RCC 7860 (cell line): ENCODE measurements around the gene ENPP6.

Experiments
- DNase-seq: peaks from one replicate; pipeline ENCODE4 v3.0.0-alpha.2; 2015; ENCODE audit warnings: low spot score
- FAIRE-seq: peaks from 2 replicates; lab custom pipeline; 2012; peaks lifted over from hg19 to GRCh38; lab: Jason Lieb, UNC

ENPP6 gene

GRCh38 chr4:184110452-184111224 lies 107.0 kb downstream of the ENPP6 start:
- no peak for DNase-seq
- FAIRE-seq: no peak

GRCh38 chr4:184108006-184108501 lies 109.6 kb downstream of the ENPP6 start:
- DNase-seq (no peak), FAIRE-seq (no peak)

- peak; percentile 50 for DNase-seq
- FAIRE-seq: peak; percentile 77
These were observed 113.1 kb downstream of the ENPP6 start for GRCh38 chr4:184104419-184105101.

GRCh38 chr4:184103527-184104264 lies 114.0 kb downstream of the ENPP6 start:
- no peak for FAIRE-seq
- DNase-seq: no peak

- FAIRE-seq (no peak), DNase-seq (no peak)
These were observed 114.7 kb downstream of the ENPP6 start for GRCh38 chr4:184102927-184103326.

GRCh38 chr4:184102488-184102887 lies 115.2 kb downstream of the ENPP6 start:
- no peak for DNase-seq
- FAIRE-seq: no peak

- no peak for DNase-seq
- FAIRE-seq: no peak
These were observed 116.0 kb downstream of the ENPP6 start for GRCh38 chr4:184101711-184102110.

- DNase-seq: no peak
- no peak for FAIRE-seq
These were observed 117.3 kb downstream of the ENPP6 start for GRCh38 chr4:184100297-184100885.

- DNase-seq (no peak), FAIRE-seq (no peak)
These were observed 118.1 kb downstream of the ENPP6 start for GRCh38 chr4:184099535-184099966.

GRCh38 chr4:184099000-184099399 lies 118.7 kb downstream of the ENPP6 start:
- no peak for DNase-seq

GRCh38 chr4:184097815-184098214 lies 119.9 kb downstream of the ENPP6 start:
- DNase-seq: no peak
- FAIRE-seq: no peak

More at GRCh38 chr4:184099000-184099399, 118.7 kb downstream of the ENPP6 start:
- FAIRE-seq: no peak

- DNase-seq: no peak
- FAIRE-seq: no peak
These were observed 120.5 kb downstream of the ENPP6 start for GRCh38 chr4:184097241-184097605.

GRCh38 chr4:184096561-184097240 lies 121.0 kb downstream of the ENPP6 start:
- FAIRE-seq (no peak), DNase-seq (no peak)

- DNase-seq: no peak
- no peak for FAIRE-seq
These were observed 123.0 kb downstream of the ENPP6 start for GRCh38 chr4:184094532-184095159.

- DNase-seq: no peak
- no peak for FAIRE-seq
These were observed 125.7 kb downstream of the ENPP6 start for GRCh38 chr4:184091986-184092385.

- no peak for FAIRE-seq
- DNase-seq: no peak
These were observed 127.1 kb downstream of the ENPP6 start for GRCh38 chr4:184090571-184090970.

- DNase-seq (no peak), FAIRE-seq (no peak)
These were observed 137.0 kb downstream of the ENPP6 start for GRCh38 chr4:184080674-184081073.

GRCh38 chr4:184074677-184075388 lies 142.8 kb downstream of the ENPP6 start:
- DNase-seq (no peak), FAIRE-seq (peak; percentile 18)

- DNase-seq (no peak), FAIRE-seq (no peak)
These were observed 149.6 kb downstream of the ENPP6 start for GRCh38 chr4:184067931-184068554.
